Activated T-cell treated with anti-CD3 and anti-CD28 coated beads, Interleukin-2, amount 50 U/mL, for 72 hours (primary cell): ENCODE data around the gene TMEM229B. TPM values are rescaled to one million over a fixed set of nuclear protein-coding genes. Genes with fewer than 3 reads are reported as not detected.

Experiments
- ATAC-seq, 2 donors: fragments of 150-1000 bp; cut with Tn5 transposase; replicated peaks in 1 of 2; 2 replicates each; pipeline ENCODE4 v1.10.0; 2021; ENCODE audit warnings: moderate library complexity in 2 of 2, mild to moderate bottlenecking in 1 of 2
- DNase-seq, 2 donors: peaks; one replicate each; pipeline ENCODE4 v3.0.0; 2021 to 2022; ENCODE audit warnings: mixed read lengths in 1 of 2
- H3K27ac Mint-ChIP-seq: one replicate; pipeline ENCODE4 v1.8.0; 2022; ENCODE audit warnings: mild to moderate bottlenecking, moderate library complexity, mixed read lengths
- H3K27me3 Mint-ChIP-seq: one replicate; pipeline ENCODE4 v1.8.0; 2022; ENCODE audit warnings: low read depth, mixed read lengths
- H3K36me3 Mint-ChIP-seq, 2 donors: one replicate each; pipeline ENCODE4 v1.8.0; 2022; ENCODE audit warnings: mixed read lengths in 2 of 2, mild to moderate bottlenecking in 1 of 2; ENCODE audit not compliant: insufficient read depth in 2 of 2
- H3K4me1 Mint-ChIP-seq: one replicate; pipeline ENCODE4 v1.8.0; 2022; ENCODE audit warnings: low read depth, mixed read lengths
- H3K4me3 Mint-ChIP-seq, 2 donors: one replicate each; pipeline ENCODE4 v1.8.0; 2022; ENCODE audit warnings: mild to moderate bottlenecking in 2 of 2, mixed read lengths in 2 of 2, moderate library complexity in 2 of 2
- H3K9me3 Mint-ChIP-seq, 2 donors: one replicate each; pipeline ENCODE4 v1.8.0; 2022; ENCODE audit warnings: mixed read lengths in 2 of 2
- total RNA-seq, 2 donors: library from RNA; stranded (reverse); gene quantifications; one replicate each; pipeline ENCODE4 v1.2.3, GENCODE V29; 2022

The TMEM229B gene
- total RNA-seq, 2 donors from 2014 or later, result 0.32 to 0.79 TPM

- Mint-ChIP-seq H3K27ac (no peak overlapping the region), H3K27me3 (peaks cover 4% of the 10 kb centered on the region), H3K4me3 (no peak overlapping the region), H3K9me3 (peaks cover 0 to 7% of the 10 kb centered on the region in 2 donors), H3K36me3 (peaks cover 0 to 2% of the 10 kb centered on the region in 2 donors), H3K4me1 (no peaks in the 10 kb centered on the region)
- DNase-seq, result no peak
- no peak for ATAC-seq
Observed at GRCh38 chr14:67449096-67449495, 39.4 kb downstream of the TMEM229B start.

DNA sequence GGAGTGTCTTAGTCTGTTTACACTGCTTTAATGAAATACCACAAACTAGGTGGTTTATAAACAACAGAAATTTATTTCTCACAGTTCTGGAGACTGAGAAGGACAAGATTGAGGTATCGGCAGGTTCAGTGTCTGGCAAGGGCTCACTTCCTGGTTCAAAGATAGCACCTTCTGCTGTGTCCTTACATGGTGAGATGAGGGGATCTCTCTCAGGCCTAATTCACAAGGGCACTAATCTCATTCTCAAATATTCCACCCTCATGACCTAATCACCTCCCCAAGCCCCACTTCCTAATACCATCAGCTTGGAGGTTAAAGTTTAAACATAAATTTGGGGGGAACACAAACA is 41.5 kb downstream of the TMEM229B start:
- H3K4me1 Mint-ChIP-seq, result no peaks in the 10 kb centered on the region
- no peak overlapping the region for H3K4me3 Mint-ChIP-seq
- DNase-seq, result no peak
- ATAC-seq, result no peak
- H3K36me3 Mint-ChIP-seq, result peaks cover 0 to 2% of the 10 kb centered on the region in 2 donors
- no peak overlapping the region for H3K27ac Mint-ChIP-seq
- H3K27me3 Mint-ChIP-seq, result peaks cover 13% of the 10 kb centered on the region
- peaks cover 0 to 7% of the 10 kb centered on the region in 2 donors for H3K9me3 Mint-ChIP-seq

DNA sequence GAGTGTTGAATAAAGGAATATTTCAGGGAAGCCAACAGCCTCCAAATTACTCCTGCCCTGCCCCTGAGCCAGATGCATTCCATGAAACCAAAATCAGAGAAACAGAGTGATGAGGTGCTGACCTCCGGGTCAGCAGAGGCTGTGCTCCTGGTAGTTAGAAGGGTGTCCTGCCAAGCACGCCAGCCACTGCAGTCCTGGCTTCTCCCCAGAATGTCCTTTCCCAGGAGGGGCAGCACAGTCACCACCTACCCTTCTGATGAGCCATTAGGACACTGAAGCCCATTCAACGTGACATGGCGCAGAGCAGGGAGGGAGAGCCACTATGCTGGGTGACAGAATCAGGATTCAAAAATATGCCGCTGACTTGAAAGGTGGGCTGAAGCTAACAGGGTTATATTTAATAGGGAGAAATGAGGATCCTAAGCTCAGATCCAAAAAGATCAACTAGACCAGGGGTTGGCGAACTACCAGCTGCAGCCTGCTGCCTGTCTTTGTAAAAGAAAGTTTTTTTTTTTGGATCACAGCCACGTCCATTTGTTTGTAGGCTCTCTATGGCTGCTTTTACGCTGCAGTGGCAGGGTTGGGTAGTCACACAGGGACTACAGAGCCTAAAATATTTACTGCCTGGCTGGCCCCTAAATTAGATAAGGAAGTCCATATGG is 42.0 kb downstream of the TMEM229B start:
- Mint-ChIP-seq H3K27ac (no peak overlapping the region), H3K4me3 (no peak overlapping the region), H3K9me3 (peaks cover 0 to 7% of the 10 kb centered on the region in 2 donors), H3K4me1 (no peaks in the 10 kb centered on the region), H3K36me3 (peaks cover 0 to 2% of the 10 kb centered on the region in 2 donors), H3K27me3 (peaks cover 13% of the 10 kb centered on the region)
- DNase-seq (no peak), ATAC-seq (no peak)

- Mint-ChIP-seq H3K27me3 (peaks cover 13% of the 10 kb centered on the region), H3K4me3 (no peak overlapping the region), H3K36me3 (no peaks in the 10 kb centered on the region), H3K27ac (no peak overlapping the region), H3K4me1 (no peaks in the 10 kb centered on the region), H3K9me3 (no peaks in the 10 kb centered on the region)
- ATAC-seq (no peak), DNase-seq (no peak)
Observed at GRCh38 chr14:67444395-67444794, 44.1 kb downstream of the TMEM229B start.

- no peak overlapping the region for H3K4me3 Mint-ChIP-seq
- H3K4me1 Mint-ChIP-seq, result no peaks in the 10 kb centered on the region
- H3K27me3 Mint-ChIP-seq, result peaks cover 13% of the 10 kb centered on the region
- DNase-seq (no peak), ATAC-seq (no peak)
- no peaks in the 10 kb centered on the region for H3K36me3 Mint-ChIP-seq
- H3K27ac Mint-ChIP-seq, result no peak overlapping the region
- H3K9me3 Mint-ChIP-seq, result no peaks in the 10 kb centered on the region
Observed at GRCh38 chr14:67442139-67442906, 46.2 kb downstream of the TMEM229B start.

DNA sequence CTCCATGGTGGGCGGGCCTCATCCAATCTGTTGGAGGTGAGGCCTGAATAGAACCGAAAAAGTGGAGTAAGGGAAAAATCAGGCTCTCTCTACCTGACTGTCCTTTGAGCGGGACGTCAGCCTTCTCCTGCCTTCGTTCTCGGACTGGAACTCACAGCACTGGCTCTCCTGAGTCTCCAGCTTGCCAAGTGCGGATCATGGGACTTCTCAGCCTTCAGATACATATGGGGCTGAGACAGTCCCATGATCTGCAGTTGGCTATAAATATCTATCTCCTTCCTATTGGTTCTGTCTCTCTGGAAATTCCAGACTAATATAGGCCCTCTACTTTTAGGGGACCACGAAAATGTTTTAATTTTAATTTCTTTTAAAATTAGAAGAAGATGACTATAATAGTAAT is 46.8 kb downstream of the TMEM229B start:
- H3K36me3 Mint-ChIP-seq, result no peaks in the 10 kb centered on the region
- no peaks in the 10 kb centered on the region for H3K9me3 Mint-ChIP-seq
- no peak overlapping the region for H3K27ac Mint-ChIP-seq
- H3K4me1 Mint-ChIP-seq, result no peaks in the 10 kb centered on the region
- peaks cover 13% of the 10 kb centered on the region for H3K27me3 Mint-ChIP-seq
- DNase-seq, result no peak
- no peak overlapping the region for H3K4me3 Mint-ChIP-seq
- ATAC-seq, result no peak

DNA sequence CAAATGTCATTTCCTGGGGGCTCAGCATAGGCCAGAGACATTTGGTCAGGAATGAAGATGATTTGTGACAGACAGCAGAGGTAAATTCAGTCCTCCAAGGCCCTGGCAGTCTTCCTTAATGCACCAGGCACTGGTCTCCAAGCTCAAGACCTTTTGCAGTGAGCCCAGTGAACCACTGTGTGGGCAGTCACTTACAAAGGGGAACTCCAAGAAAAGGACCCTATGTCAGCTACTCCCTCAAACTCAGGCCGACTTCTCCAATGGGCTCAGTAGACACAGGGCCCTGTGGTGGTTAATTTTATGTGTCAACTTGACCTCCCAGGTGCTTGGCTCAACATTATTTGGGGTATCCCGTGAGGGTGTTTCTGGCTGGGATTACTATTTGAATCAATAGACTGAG is 47.3 kb downstream of the TMEM229B start:
- Mint-ChIP-seq H3K27ac (no peak overlapping the region), H3K36me3 (no peaks in the 10 kb centered on the region), H3K9me3 (no peaks in the 10 kb centered on the region), H3K4me3 (no peak overlapping the region), H3K27me3 (peaks cover 13% of the 10 kb centered on the region), H3K4me1 (no peaks in the 10 kb centered on the region)
- no peak for ATAC-seq
- no peak for DNase-seq

GRCh38 chr14:67440513-67440912 is 48.0 kb downstream of the TMEM229B start:
- no peak overlapping the region for H3K27ac Mint-ChIP-seq
- H3K9me3 Mint-ChIP-seq, result no peaks in the 10 kb centered on the region
- H3K27me3 Mint-ChIP-seq, result peaks cover 16% of the 10 kb centered on the region
- H3K4me1 Mint-ChIP-seq, result no peaks in the 10 kb centered on the region
- ATAC-seq, result no peak
- H3K36me3 Mint-ChIP-seq, result no peaks in the 10 kb centered on the region
- H3K4me3 Mint-ChIP-seq, result no peak overlapping the region
- no peak for DNase-seq

DNA sequence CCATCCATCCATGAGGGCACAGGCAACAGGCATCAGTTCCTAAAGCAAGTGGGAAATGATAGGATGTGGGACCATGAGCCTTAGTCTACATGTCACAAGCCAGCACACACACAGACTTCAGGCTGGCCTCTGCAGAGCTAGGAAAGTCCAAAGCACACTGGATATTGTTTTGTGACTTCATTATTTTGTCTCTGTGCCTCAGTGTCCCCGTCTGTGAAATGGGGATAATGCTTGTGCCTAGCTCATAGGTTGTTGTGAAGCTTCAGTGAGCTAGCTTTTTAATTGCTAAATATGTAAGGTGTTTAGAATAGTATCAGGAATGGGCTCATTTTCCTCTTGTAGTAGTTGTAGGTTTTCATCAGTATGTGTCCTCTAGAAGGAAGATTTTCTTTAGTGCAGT is 49.6 kb downstream of the TMEM229B start:
- no peaks in the 10 kb centered on the region for H3K9me3 Mint-ChIP-seq
- ATAC-seq (no peak), DNase-seq (no peak)
- H3K27me3 Mint-ChIP-seq, result peaks cover 15% of the 10 kb centered on the region
- H3K27ac Mint-ChIP-seq, result no peak overlapping the region
- H3K4me1 Mint-ChIP-seq, result no peaks in the 10 kb centered on the region
- H3K4me3 Mint-ChIP-seq, result no peak overlapping the region
- H3K36me3 Mint-ChIP-seq, result no peaks in the 10 kb centered on the region

DNA sequence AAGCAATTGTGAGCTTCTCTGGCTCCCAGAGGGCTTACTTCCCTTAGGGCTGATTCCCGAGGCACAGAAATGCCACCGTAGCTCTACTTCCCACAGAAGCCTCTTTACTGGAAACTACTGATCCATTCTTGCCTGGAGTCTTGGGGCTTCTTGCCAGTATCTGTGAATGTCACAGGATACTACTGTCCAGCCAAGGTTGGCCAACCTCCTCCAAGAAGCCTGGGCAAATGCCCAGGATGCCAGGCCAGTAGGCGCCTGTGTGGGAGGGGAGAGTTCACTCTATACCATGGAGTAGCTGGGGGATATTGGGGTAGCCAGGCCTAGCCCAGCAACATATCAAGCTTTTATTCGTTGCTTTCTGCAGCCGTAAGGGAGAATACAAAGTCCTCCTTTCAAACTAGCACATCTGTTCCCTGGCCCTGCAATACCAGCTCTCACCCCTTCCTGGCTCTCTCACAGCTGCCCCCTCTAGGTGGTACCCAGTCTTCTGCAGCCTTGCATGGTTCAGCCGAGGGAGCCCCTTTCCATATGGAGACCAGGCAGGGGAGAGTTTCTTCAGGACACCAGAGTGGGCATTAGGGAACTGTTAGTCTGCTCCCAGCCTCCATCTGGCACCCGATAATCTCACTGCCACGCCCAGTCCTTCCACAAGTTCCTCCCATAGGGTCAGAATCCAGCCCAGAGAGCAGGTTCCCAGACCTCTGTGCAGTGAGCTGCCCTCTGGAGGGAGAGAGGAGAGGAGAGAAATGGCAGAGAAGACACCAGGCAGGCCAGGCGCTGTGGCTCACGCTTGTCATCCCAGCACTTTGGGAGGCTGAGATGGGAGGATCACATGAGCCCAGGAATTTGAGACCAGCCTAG is 52.3 kb downstream of the TMEM229B start:
- H3K4me1 Mint-ChIP-seq, result no peaks in the 10 kb centered on the region
- no peaks in the 10 kb centered on the region for H3K36me3 Mint-ChIP-seq
- ATAC-seq, result no peak
- DNase-seq, result no peak
- no peak overlapping the region for H3K4me3 Mint-ChIP-seq
- H3K27ac Mint-ChIP-seq, result no peak overlapping the region
- peaks cover 6% of the 10 kb centered on the region for H3K27me3 Mint-ChIP-seq
- H3K9me3 Mint-ChIP-seq, result no peaks in the 10 kb centered on the region

GRCh38 chr14:67435603-67436002 is 52.9 kb downstream of the TMEM229B start:
- no peak overlapping the region for H3K4me3 Mint-ChIP-seq
- no peaks in the 10 kb centered on the region for H3K4me1 Mint-ChIP-seq

GRCh38 chr14:67432050-67432564 is 56.4 kb downstream of the TMEM229B start:
- no peak for ATAC-seq
- no peak for DNase-seq
- Mint-ChIP-seq H3K9me3 (no peaks in the 10 kb centered on the region), H3K27me3 (peaks cover 6% of the 10 kb centered on the region), H3K27ac (no peak overlapping the region), H3K4me1 (no peaks in the 10 kb centered on the region), H3K4me3 (no peak overlapping the region), H3K36me3 (no peaks in the 10 kb centered on the region)

More at GRCh38 chr14:67435603-67436002, 52.9 kb downstream of the TMEM229B start:
- H3K9me3 Mint-ChIP-seq, result no peaks in the 10 kb centered on the region
- no peak overlapping the region for H3K27ac Mint-ChIP-seq
- no peaks in the 10 kb centered on the region for H3K36me3 Mint-ChIP-seq
- DNase-seq (no peak), ATAC-seq (no peak)
- peaks cover 6% of the 10 kb centered on the region for H3K27me3 Mint-ChIP-seq
